Fibroblast of mammary gland (primary cell): ENCODE results near the gene TMEM217.
A peak's percentile ranks its signal among the peaks of the same experiment; 100 is the strongest.

ENCODE experiments used
- DNase-seq: peaks from one replicate; pipeline ENCODE4 v3.0.0-alpha.2; 2010; ENCODE audit warnings: low read depth
- H3K4me3 ChIP-seq: 2 replicates; pipeline ENCODE4 v1.5.1; 2011; ENCODE audit warnings: low read depth, mild to moderate bottlenecking, low read length, moderate library complexity; ENCODE audit not compliant: control insufficient read depth
- TF ChIP-seq, protein P1 (sequence below): conservative IDR thresholded peaks from 2 replicates; pipeline ENCODE4 v1.5.1; 2011; ENCODE audit warnings: low read depth, low read length, inconsistent platforms; ENCODE audit not compliant: control insufficient read depth, insufficient read depth

Gene TMEM217

DNA sequence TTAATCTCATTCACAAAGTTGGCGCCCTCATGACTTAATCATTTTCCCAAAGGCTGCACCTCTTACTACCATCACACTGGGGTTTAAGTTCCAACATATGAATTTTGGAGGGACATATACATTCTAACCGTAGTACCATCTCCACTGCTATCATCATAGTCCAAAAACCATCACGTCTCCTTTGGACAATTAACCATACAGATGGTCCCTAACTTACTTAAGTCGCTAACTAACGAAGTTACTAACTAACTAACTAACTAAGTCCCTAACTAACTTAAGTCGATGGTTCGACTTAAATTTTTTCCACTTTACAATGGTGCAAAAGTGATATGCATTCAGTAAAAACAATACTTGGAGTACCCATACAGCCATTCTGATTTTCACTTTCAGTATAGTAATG, 24.4 kb downstream of the TMEM217 start:
- TF ChIP-seq, protein P1, sequence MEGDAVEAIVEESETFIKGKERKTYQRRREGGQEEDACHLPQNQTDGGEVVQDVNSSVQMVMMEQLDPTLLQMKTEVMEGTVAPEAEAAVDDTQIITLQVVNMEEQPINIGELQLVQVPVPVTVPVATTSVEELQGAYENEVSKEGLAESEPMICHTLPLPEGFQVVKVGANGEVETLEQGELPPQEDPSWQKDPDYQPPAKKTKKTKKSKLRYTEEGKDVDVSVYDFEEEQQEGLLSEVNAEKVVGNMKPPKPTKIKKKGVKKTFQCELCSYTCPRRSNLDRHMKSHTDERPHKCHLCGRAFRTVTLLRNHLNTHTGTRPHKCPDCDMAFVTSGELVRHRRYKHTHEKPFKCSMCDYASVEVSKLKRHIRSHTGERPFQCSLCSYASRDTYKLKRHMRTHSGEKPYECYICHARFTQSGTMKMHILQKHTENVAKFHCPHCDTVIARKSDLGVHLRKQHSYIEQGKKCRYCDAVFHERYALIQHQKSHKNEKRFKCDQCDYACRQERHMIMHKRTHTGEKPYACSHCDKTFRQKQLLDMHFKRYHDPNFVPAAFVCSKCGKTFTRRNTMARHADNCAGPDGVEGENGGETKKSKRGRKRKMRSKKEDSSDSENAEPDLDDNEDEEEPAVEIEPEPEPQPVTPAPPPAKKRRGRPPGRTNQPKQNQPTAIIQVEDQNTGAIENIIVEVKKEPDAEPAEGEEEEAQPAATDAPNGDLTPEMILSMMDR: no peak
- DNase-seq: no peak
- H3K4me3 ChIP-seq: no peak overlapping the region

DNA sequence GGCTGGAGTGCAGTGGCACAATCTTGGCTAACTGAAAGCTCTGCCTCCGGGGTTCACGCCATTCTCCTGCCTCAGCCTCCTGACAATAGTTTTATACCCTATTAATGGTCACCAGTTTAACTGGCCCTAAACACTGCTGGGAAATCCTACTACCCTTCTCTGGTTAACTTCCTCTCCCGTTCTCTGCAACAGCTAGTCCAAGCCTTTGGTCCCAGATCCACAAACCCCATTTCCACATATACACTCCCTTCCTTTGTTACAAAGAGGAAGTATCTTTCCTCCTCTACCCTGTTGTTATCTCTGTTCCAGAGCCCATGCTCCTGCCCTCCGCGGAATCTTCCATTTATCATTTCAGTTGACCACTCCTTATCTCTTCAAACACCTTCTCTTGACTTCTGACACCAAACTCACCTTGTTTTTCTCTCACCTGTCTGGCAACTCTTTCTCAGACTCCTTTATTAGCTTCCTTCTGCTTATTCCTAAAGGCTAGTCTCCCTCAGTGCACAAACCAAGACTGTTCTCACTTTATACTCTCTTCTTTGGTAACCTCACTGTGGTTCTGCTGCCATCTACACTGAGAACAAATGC, 25.4 kb downstream of the TMEM217 start:
- TF ChIP-seq, protein P1: no peak
- no peak for DNase-seq
- no peak overlapping the region for H3K4me3 ChIP-seq

DNA sequence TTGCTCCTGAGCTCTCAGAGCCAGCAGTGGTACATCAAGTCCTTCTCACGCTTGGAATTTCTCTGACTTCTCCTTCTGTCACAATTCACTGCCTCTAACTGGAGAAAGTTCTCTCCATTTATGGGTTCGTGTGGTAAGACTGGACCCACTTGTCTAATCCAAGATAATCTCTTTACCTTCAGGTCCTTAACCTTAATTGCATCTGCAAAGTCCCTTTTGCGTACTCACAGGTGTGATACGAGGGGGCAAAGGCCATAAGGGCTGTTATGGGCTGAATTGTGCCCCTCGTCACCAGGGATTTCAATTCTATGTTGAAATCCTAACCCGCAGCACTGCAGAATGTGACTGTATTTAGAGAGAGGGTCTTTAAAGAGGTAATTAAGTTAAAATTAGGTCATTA, 27.8 kb downstream of the TMEM217 start:
- no peak overlapping the region for H3K4me3 ChIP-seq
- DNase-seq: no peak
- TF ChIP-seq, protein P1: no peak

DNA sequence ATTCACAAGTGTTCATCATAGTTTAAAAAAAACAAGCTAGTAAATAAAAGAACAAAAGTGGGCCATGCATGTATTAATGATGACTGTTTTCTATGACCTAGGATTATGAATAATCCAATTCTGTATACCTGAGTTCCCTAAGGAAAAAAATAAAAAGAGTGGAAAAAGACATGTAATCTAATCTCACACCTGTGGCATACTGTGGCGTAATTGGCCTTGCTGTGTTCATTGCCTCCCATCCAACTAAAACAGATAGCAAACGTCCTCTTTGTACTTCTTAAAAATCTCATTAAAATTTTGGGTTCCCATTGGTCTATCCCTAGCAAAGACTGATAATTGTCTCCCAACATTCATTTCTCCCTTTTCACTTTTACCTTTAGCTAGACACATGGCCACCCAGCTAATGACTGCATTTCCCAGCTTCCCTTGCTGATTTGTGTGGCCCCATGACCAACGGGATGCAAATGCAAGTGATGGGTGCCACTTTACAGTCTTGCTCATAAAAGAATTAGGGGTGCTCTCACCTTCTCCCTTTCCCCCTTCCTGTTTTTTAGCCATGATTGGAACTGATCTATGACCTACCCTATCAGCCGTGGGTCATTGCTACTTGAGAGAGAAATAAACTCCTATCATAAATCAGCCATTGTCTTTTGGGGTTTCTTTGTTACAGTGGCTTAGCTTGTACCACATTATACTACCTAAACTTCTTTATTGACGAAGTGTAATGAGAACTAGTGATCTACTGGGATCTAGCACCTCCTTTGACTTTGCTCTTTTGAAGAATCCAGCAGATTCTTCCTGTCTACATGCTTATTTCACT, 32.4 kb downstream of the TMEM217 start:
- TF ChIP-seq, protein P1: no peak
- no peak overlapping the region for H3K4me3 ChIP-seq
- no peak for DNase-seq

DNA sequence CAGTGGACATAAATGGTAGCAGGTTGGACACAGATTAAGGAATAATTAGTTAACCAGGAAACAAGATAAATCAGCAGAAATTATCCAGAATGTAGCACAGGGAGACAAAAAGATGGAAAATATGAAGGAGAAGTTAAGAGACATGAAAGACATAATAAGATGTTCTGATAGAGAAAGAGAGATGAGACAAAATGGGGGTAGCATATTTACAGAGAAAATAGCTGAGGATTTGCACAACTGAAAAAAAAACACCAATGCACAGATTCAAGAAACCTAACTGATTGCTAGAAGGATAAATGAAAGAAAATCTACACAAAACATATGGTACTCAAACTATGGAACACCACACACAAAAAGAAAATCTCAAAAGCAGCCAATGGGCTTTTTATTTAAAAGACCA, 35.0 kb downstream of the TMEM217 start:
- TF ChIP-seq, protein P1: no peak
- H3K4me3 ChIP-seq: peak overlapping the region; percentile 61
- DNase-seq: no peak

DNA sequence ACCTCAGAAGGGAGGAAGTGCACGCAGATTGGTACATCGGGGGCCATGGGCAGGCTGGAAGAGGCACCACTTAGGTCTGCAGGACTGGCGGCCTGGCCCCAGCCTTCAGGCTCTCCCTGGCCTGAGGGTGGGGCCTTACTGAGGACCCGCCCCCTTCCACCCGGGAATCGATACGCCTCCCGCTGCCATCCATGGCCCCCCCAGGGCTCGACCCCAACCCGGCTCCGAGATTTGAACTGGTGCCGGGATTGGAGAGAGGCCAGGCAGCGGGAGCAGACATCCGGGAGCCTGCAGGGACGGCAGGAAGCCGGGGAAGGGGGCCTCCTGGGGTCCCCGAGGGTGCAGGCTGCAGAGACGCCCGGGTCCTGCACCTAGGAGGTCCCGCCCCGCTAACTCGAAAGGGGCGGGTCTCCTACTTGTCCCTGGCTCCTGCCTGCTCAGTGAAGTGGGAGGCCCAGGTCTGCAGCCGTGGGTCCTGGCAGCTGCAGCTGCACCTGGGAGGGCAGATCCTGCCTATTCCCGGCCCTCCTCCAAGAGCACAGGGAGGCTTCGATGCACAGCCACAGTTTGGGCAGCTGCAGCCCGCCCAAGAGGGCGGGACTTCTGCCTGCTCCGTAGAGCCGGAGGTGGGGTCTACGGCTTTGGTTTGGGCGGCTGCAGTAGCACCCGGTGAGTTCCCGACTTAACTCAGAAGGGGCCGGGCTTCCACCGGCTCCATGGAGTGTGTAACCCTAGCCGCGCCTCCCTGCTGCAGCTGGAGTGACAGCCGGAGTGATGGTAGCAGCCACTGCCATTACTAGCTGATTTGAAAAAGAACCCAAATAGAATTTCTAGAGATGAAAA, 35.6 kb downstream of the TMEM217 start:
- TF ChIP-seq, protein P1: no peak
- H3K4me3 ChIP-seq: peak overlapping the region; percentile 61
- peak; percentile 79 for DNase-seq
